Cardiac muscle cell (in vitro differentiated cells and primary cell): ENCODE measurements around the gene NAP1L4. TPM values are rescaled to one million over a fixed set of nuclear protein-coding genes. Genes with fewer than 3 reads are reported as not detected.

ENCODE experiments used
- DNase-seq, 2 donors: peaks; one replicate each; pipeline versions ENCODE4 v3.0.0 to v3.0.0-alpha.2; 2010 to 2017; ENCODE audit warnings: low read depth in 1 of 2, low spot score in 1 of 2
- H3K27ac ChIP-seq: fragments of 200-600 bp; sonication (generic); 2 replicates; pipeline ENCODE4 v1.5.1; 2016
- H3K27me3 ChIP-seq: fragments of 200-600 bp; sonication (generic); 2 replicates; pipeline ENCODE4 v1.6.0; 2016; ENCODE audit warnings: control low read depth
- H3K36me3 ChIP-seq: fragments of 200-600 bp; sonication (generic); 2 replicates; pipeline ENCODE4 v1.5.1; 2016; ENCODE audit warnings: control low read depth
- H3K4me1 ChIP-seq: fragments of 200-600 bp; sonication (generic); 2 replicates; pipeline ENCODE4 v1.8.1; 2017; ENCODE audit warnings: low read depth, mild to moderate bottlenecking, mixed run types
- H3K4me3 ChIP-seq: fragments of 200-600 bp; sonication (generic); 2 replicates; pipeline ENCODE4 v1.5.1; 2016; ENCODE audit warnings: mild to moderate bottlenecking
- H3K9me3 ChIP-seq: fragments of 200-600 bp; sonication (generic); 2 replicates; pipeline ENCODE4 v1.5.1; 2017; ENCODE audit warnings: low read depth, mild to moderate bottlenecking, control low read depth
- CTCF ChIP-seq: IDR thresholded peaks from 2 replicates; pipeline ENCODE4 v1.5.1; 2012; ENCODE audit warnings: low read depth, mild to moderate bottlenecking, low read length
- polyA plus RNA-seq: library from polyadenylated mRNA; unstranded; fragments of >200 nt; fragmentation: Nextera tagmentation; extraction: Ambion mirVana; gene quantifications from 2 replicates; pipeline ENCODE4 v1.2.1, GENCODE V29; 2016
- total RNA-seq: library from RNA; depleted of rRNA; stranded (reverse); fragments of >200 nt; gene quantifications from 2 replicates; pipeline ENCODE4 v1.2.3, GENCODE V29; 2016

Gene NAP1L4
- total and polyA plus RNA-seq, 2 experiments from 2014 or later = 132 to 254 TPM

DNA sequence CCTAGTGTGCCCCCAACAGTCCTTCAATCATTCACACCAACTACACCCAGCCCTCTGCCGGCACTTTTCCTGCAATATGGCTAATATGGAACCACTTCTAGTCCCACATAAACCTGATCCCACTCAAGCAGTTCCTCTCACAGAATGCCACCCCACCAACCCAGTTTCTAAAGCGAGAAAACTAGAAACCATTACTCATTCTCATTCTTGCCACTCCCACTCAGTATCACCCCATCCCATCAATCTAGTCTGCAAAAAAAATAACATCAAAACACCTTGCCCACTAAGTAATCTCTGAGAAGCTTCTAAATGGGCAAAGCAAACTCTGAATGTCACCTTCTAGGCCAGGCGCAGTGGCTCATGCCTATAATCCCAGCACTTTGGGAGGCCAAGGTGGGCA lies 17.9 kb downstream of the NAP1L4 start:
- Histone ChIP-seq H3K27me3 (no peaks in the 10 kb centered on the region), H3K36me3 (peaks cover 71% of the 10 kb centered on the region), H3K4me3 (no peak overlapping the region), H3K4me1 (no peaks in the 10 kb centered on the region), H3K9me3 (no peaks in the 10 kb centered on the region), H3K27ac (no peak overlapping the region)
- no peak for DNase-seq
- no peak for TF ChIP-seq CTCF

DNA sequence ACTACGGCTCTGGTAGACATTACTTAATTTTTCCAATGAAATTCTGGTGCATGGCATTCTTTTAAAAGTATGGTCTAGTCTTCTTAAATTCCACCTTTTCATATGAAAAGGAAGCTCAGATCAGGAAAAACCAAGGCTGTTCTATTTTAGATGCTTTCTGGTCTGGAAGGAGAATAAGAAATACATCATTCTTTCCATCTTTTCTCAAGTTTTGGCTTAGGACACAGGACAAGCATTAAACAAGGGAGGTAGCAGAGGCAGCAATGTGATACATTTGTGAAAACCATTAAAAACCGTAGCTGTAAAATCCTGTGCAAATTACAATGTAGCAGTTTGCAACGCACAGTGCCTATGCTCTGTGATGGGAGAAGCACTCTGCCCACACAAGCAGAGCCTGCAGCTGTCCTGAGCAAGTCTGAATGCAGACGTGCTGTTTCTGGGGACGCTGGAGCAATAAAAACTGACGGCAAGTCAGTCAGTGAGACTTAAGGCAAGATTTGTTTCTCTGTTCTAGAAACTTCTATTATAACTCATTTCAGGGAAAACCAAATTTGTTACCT lies 23.7 kb downstream of the NAP1L4 start:
- DNase-seq = no peak
- Histone ChIP-seq H3K27me3 (no peaks in the 10 kb centered on the region), H3K27ac (no peak overlapping the region), H3K4me1 (peaks cover 13% of the 10 kb centered on the region), H3K36me3 (peaks cover 65% of the 10 kb centered on the region), H3K4me3 (no peak overlapping the region), H3K9me3 (no peaks in the 10 kb centered on the region)
- no peak for TF ChIP-seq CTCF

- no peak for DNase-seq
- Histone ChIP-seq H3K9me3 (no peaks in the 10 kb centered on the region), H3K27me3 (no peaks in the 10 kb centered on the region), H3K4me3 (no peak overlapping the region), H3K27ac (no peak overlapping the region), H3K4me1 (peaks cover 23% of the 10 kb centered on the region), H3K36me3 (peaks cover 36% of the 10 kb centered on the region)
- TF ChIP-seq CTCF = no peak
Observed at GRCh38 chr11:2964782-2965181, 27.3 kb downstream of the NAP1L4 start.

DNA sequence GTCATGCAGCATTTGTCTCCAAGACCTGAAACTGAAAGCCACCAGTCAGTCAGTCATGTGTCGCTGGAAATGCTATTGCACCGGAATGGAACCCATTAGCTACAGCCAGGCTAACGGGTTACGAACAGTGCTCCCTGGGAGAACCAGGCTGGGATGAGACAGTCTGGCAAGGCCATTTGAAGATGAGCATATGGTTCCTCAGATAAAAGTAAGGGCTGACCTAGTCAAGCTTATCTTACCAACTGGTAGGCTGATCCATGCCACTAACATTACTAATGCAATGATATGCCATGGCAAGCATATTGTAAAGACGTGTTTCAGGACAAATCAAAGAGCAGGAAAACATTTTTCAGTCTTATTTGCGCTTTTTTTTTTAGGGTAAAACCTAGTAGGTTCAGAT lies 28.4 kb downstream of the NAP1L4 start:
- Histone ChIP-seq H3K4me3 (no peak overlapping the region), H3K36me3 (peaks cover 35% of the 10 kb centered on the region), H3K27me3 (no peaks in the 10 kb centered on the region), H3K27ac (no peak overlapping the region), H3K9me3 (no peaks in the 10 kb centered on the region), H3K4me1 (peaks cover 31% of the 10 kb centered on the region)
- no peak for DNase-seq
- TF ChIP-seq CTCF = no peak

DNA sequence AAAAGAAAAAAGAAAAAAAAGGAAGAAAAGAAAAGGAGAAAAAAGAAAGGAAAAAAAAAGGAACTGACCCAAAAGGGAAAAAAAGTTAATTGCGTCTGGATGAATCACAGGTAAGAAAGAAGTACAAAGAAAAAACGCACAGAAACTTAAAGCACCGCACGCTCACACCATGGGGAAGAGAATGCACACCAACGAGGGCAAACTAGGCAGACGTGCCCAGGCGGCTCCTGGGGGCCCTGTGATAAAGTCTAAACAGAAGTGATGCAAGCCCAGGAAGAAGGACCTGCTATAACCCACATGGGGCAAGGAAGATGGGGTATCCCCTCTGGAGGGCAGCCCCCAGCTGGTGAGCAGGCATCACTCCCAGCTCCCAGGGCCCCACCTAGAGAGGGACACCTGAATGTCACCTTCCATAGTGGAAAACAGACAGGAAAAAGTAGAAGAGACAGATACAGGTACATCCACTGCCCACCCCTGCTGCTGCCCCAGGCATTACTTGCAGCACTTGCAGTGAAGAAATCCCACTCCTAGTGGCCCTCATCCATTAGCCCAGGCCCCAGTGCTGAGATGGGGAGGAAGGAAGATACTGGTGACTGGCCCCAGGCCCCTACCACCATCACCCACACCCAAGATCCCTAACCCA lies 28.9 kb downstream of the NAP1L4 start:
- Histone ChIP-seq H3K4me3 (no peak overlapping the region), H3K9me3 (no peaks in the 10 kb centered on the region), H3K27me3 (no peaks in the 10 kb centered on the region), H3K36me3 (peaks cover 36% of the 10 kb centered on the region), H3K4me1 (peaks cover 31% of the 10 kb centered on the region), H3K27ac (no peak overlapping the region)
- DNase-seq = no peak
- TF ChIP-seq CTCF = no peak
